HCT116 (cell line): ENCODE results near the gene EHD1. TPM values are rescaled to one million over a fixed set of nuclear protein-coding genes. Genes with fewer than 3 reads are reported as not detected.

Experiments used
- ATAC-seq: fragments of 200-7000 bp; cut with Tn5 transposase; 2 replicates; pipeline ENCODE4 v1.9.1; 2020; ENCODE audit warnings: mild to moderate bottlenecking, moderate library complexity
- BruUV-seq: library from RNA; stranded (reverse); fragments of 400-500 nt; replicated peaks from 2 replicates; lab custom pipeline; 2021; lab: Mats Ljungman, UMichigan
- CTCF ChIA-PET: fragments of 300-600 bp; sonication (Branson Sonifier 250); formaldehyde crosslinking; loops from one replicate; lab custom pipeline; 2021; ENCODE audit warnings: antibody characterized with exemption; lab: Charles Lee
- POLR2A ChIA-PET: fragments of 300-600, 350-600 bp; sonication (Branson Sonifier 250); formaldehyde crosslinking; loops from one replicate; lab custom pipeline; 2021; ENCODE audit warnings: antibody characterized with exemption; lab: Charles Lee
- RAD21 ChIA-PET, 2 experiments: fragments of 300-600 bp; sonication (Branson Sonifier 250); formaldehyde crosslinking; loops; one replicate each; lab custom pipeline; 2023; ENCODE audit warnings: low total read pairs in 2 of 2; ENCODE audit not compliant: uncharacterized antibody in 2 of 2, unreplicated experiment in 2 of 2, low non-redundant PET in 1 of 2; lab: Charles Lee
- DNase-seq: peaks from one replicate; pipeline ENCODE4 v3.0.0-alpha.2; 2010; ENCODE audit warnings: low read depth, low spot score
- H2AFZ ChIP-seq: fragments of 200-600 bp; shearing (Covaris generic), sonication (generic); 2 replicates; pipeline ENCODE4 v1.6.1; 2017; ENCODE audit warnings: low read depth, mixed run types, mixed read lengths, antibody characterized with exemption, low read length; ENCODE audit not compliant: poor library complexity, severe bottlenecking
- H3K27ac ChIP-seq: 2 replicates; pipeline ENCODE4 v1.5.1; 2012; ENCODE audit warnings: low read depth, low read length
- H3K27me3 ChIP-seq: fragments of 200-600 bp; sonication (generic); 2 replicates; pipeline ENCODE4 v1.6.1; 2016; ENCODE audit warnings: mixed run types, low read length, mixed read lengths; ENCODE audit not compliant: insufficient read depth
- H3K36me3 ChIP-seq, 2 experiments: fragments of 200-500 bp in 1 of 2; fragments of 200-600 bp in 1 of 2; sonication (Bioruptor generic) in 1 of 2; sonication (generic) in 1 of 2; 2 replicates each; pipeline versions ENCODE4 v1.5.1 to v1.6.1; 2014 to 2016; ENCODE audit warnings: low read length in 2 of 2, inconsistent platforms in 1 of 2, mixed read lengths in 1 of 2, mixed run types in 1 of 2; ENCODE audit not compliant: insufficient read depth in 2 of 2, control insufficient read depth in 1 of 2
- H3K4me1 ChIP-seq, 2 experiments: fragments of 200-600 bp in 1 of 2; sonication (generic) in 1 of 2; 2 replicates each; pipeline versions ENCODE4 v1.5.1 to v1.6.1; 2012 to 2017; ENCODE audit warnings: low read length in 2 of 2, inconsistent platforms in 1 of 2, mild to moderate bottlenecking in 1 of 2, mixed read lengths in 1 of 2, mixed run types in 1 of 2, moderate library complexity in 1 of 2; ENCODE audit not compliant: insufficient read depth in 2 of 2, control insufficient read depth in 1 of 2
- H3K4me2 ChIP-seq: fragments of 200-600 bp; sonication (generic); 2 replicates; pipeline ENCODE4 v1.6.1; 2017; ENCODE audit warnings: mixed run types, low read length, mixed read lengths
- H3K4me3 ChIP-seq, 2 experiments: fragments of 200-600 bp in 1 of 2; sonication (generic) in 1 of 2; replicated peaks in 1 of 2; 2 replicates each; pipeline ENCODE4 v1.5.1; 2011 to 2016; ENCODE audit warnings: low read length in 2 of 2, control low read depth in 1 of 2, low read depth in 1 of 2, mild to moderate bottlenecking in 1 of 2, mixed read lengths in 1 of 2, mixed run types in 1 of 2
- H3K79me2 ChIP-seq: fragments of 200-600 bp; sonication (generic); 2 replicates; pipeline ENCODE4 v1.6.1; 2017; ENCODE audit warnings: mild to moderate bottlenecking, mixed run types, low read length, moderate library complexity, mixed read lengths; ENCODE audit not compliant: insufficient read depth
- H3K9ac ChIP-seq: fragments of 200-600 bp; sonication (generic); 2 replicates; pipeline ENCODE4 v1.6.1; 2016; ENCODE audit warnings: low read length, mixed read lengths
- H3K9me2 ChIP-seq: fragments of 200-600 bp; sonication (generic), shearing (Covaris generic); 2 replicates; pipeline ENCODE4 v1.6.1; 2017; ENCODE audit warnings: mixed run types, mild to moderate bottlenecking, moderate library complexity; ENCODE audit not compliant: insufficient read depth
- H3K9me3 ChIP-seq, 2 experiments: fragments of 200-500 bp in 1 of 2; fragments of 200-600 bp in 1 of 2; sonication (Bioruptor generic) in 1 of 2; sonication (generic) in 1 of 2; 2 replicates each; pipeline ENCODE4 v1.6.1; 2014 to 2017; ENCODE audit warnings: low read length in 2 of 2, mixed read lengths in 2 of 2, inconsistent platforms in 1 of 2, low read depth in 1 of 2, mild to moderate bottlenecking in 1 of 2, mixed run types in 1 of 2, moderate library complexity in 1 of 2; ENCODE audit not compliant: control insufficient read depth in 1 of 2, insufficient read depth in 1 of 2
- H4K20me1 ChIP-seq: fragments of 200-600 bp; sonication (generic), shearing (Covaris generic); 2 replicates; pipeline ENCODE4 v1.6.1; 2017; ENCODE audit warnings: mixed run types, mild to moderate bottlenecking, moderate library complexity; ENCODE audit not compliant: insufficient read depth
- CEBPB ChIP-seq: IDR thresholded peaks from 2 replicates; pipeline ENCODE4 v1.6.1; 2012; ENCODE audit warnings: low read depth
- EGR1 ChIP-seq: IDR thresholded peaks from 2 replicates; pipeline ENCODE4 v1.6.1; 2012; ENCODE audit warnings: low read depth
- ZBTB33 ChIP-seq: IDR thresholded peaks from 2 replicates; pipeline ENCODE4 v1.6.1; 2011; ENCODE audit warnings: mild to moderate bottlenecking, low read length, moderate library complexity; ENCODE audit not compliant: insufficient replicate concordance; ENCODE audit errors: extremely low read depth
- intact Hi-C: fragments of 100-400 bp; cut with micrococcal nuclease; formaldehyde crosslinking; loops from 2 replicates; pipeline ENCODE4 v1.10.0; 2022
- total RNA-seq: library from RNA; stranded (reverse); gene quantifications from one replicate; pipeline ENCODE4 v1.2.1, GENCODE V29; 2021; ENCODE audit not compliant: unreplicated experiment
- TF ChIP-seq, protein P1 (sequence below): IDR thresholded peaks from 2 replicates; pipeline ENCODE4 v1.6.1; 2012

EHD1 gene
- total RNA-seq, 1 experiment from 2014 or later, result 48.1 TPM

GRCh38 chr11:64920124-64920523 is 41.7 kb upstream of the EHD1 start:
- no peaks in the 10 kb centered on the region for H3K27me3 ChIP-seq
- intact Hi-C loops, result no loop called here
- no peak for ATAC-seq
- POLR2A ChIA-PET, result interaction anchor here (0.7 kb wide), 1 partner anchor 558 kb away, joined by 3 read pairs; no protein-coding TSS in a partner anchor
- H3K27ac ChIP-seq, result no peak overlapping the region
- no peak for TF ChIP-seq EGR1
- no peak for TF ChIP-seq ZBTB33
- TF ChIP-seq CEBPB, result no peak
- TF ChIP-seq, all 23 proteins: peak for 0
- Histone ChIP-seq H3K9me3 (no peaks in the 10 kb centered on the region), H2AFZ (no peak overlapping the region), H3K79me2 (peaks cover 13% of the 10 kb centered on the region; the same call in 1 of the 2 replicates), H3K9me2 (no peaks in the 10 kb centered on the region), H3K36me3 (no peaks in the 10 kb centered on the region), H3K4me3 (no peak overlapping the region), H4K20me1 (no peaks in the 10 kb centered on the region), H3K4me2 (no peak overlapping the region), H3K9ac (no peak overlapping the region), H3K4me1 (peaks cover 18 to 44% of the 10 kb centered on the region in 2 experiments)
- BruUV-seq, result no TSS peak
- RAD21 ChIA-PET, result no interaction called here
- no peak for DNase-seq
- CTCF ChIA-PET, result interaction anchor here (2.8 kb wide), 1 partner anchor 77 kb away, joined by 7 read pairs; the partner anchor contains the start of gene BATF2

- no peak for DNase-seq
- Histone ChIP-seq H3K4me2 (no peak overlapping the region), H3K4me1 (peaks cover 18 to 40% of the 10 kb centered on the region in 2 experiments), H4K20me1 (no peaks in the 10 kb centered on the region), H3K36me3 (no peaks in the 10 kb centered on the region), H3K79me2 (peaks cover 13% of the 10 kb centered on the region; the same call in 1 of the 2 replicates), H3K4me3 (no peak overlapping the region), H3K27me3 (no peaks in the 10 kb centered on the region), H3K9ac (no peak overlapping the region), H3K27ac (no peak overlapping the region), H2AFZ (no peak overlapping the region), H3K9me2 (no peaks in the 10 kb centered on the region), H3K9me3 (no peaks in the 10 kb centered on the region)
- ChIA-PET RAD21 (no interaction called here), POLR2A (interaction anchor here (0.7 to 1.3 kb wide), 4 partner anchors 14 to 558 kb away, joined by 3 read pairs; no protein-coding TSS in a partner anchor), CTCF (interaction anchor here (2.8 kb wide), 1 partner anchor 77 kb away, joined by 7 read pairs; the partner anchor contains the start of gene BATF2)
- ATAC-seq, result no peak
- intact Hi-C loops, result loop anchor here (5.0 to 10.0 kb wide), 2 partner anchors 108 to 195 kb away; partner anchors contain the start of genes SNX15, TM7SF2 and ZNHIT2
- no TSS peak for BruUV-seq
- TF ChIP-seq, protein P1, sequence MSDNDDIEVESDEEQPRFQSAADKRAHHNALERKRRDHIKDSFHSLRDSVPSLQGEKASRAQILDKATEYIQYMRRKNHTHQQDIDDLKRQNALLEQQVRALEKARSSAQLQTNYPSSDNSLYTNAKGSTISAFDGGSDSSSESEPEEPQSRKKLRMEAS, result no peak
Observed at GRCh38 chr11:64919627-64920026, 41.2 kb upstream of the EHD1 start.
